Subcutaneous abdominal adipose tissue (tissue), 5 donors: ENCODE results near the gene THSD7A.
"Not testable (repeated sequence)": the region's sequence is repeated elsewhere in the genome, so short reads cannot be mapped to it uniquely, and the experiment has no call there.

Source experiments
- H3K27ac ChIP-seq: one replicate; pipeline ENCODE4 v1.7.0; 2013; ENCODE audit warnings: low read depth, mild to moderate bottlenecking, inconsistent platforms, low read length, moderate library complexity
- H3K27me3 ChIP-seq, 5 donors: one replicate each; pipeline ENCODE4 v1.7.0; 2013; ENCODE audit warnings: low read length in 5 of 5, inconsistent platforms in 1 of 5; ENCODE audit not compliant: control insufficient read depth in 5 of 5, insufficient read depth in 4 of 5
- H3K36me3 ChIP-seq, 5 donors: one replicate each; pipeline ENCODE4 v1.7.0; 2013; ENCODE audit warnings: low read length in 5 of 5; ENCODE audit not compliant: control insufficient read depth in 5 of 5, insufficient read depth in 5 of 5
- H3K4me1 ChIP-seq, 5 donors: one replicate each; pipeline ENCODE4 v1.7.0; 2013; ENCODE audit warnings: low read length in 5 of 5, mild to moderate bottlenecking in 3 of 5, moderate library complexity in 1 of 5; ENCODE audit not compliant: control insufficient read depth in 5 of 5, insufficient read depth in 5 of 5
- H3K4me3 ChIP-seq, 5 donors: one replicate each; pipeline ENCODE4 v1.7.0; 2013; ENCODE audit warnings: low read length in 5 of 5, low read depth in 1 of 5
- H3K9ac ChIP-seq, 5 donors: one replicate each; pipeline ENCODE4 v1.7.0; 2013; ENCODE audit warnings: low read length in 5 of 5, mild to moderate bottlenecking in 4 of 5, moderate library complexity in 3 of 5
- H3K9me3 ChIP-seq, 5 donors: one replicate each; pipeline ENCODE4 v1.7.0; 2013; ENCODE audit warnings: low read length in 5 of 5; ENCODE audit not compliant: control insufficient read depth in 5 of 5
- donor health status: healthy.
- donor health status: healthy.
- donor health status: healthy.
- donor health status: healthy.
- donor health status: healthy.

THSD7A gene

DNA sequence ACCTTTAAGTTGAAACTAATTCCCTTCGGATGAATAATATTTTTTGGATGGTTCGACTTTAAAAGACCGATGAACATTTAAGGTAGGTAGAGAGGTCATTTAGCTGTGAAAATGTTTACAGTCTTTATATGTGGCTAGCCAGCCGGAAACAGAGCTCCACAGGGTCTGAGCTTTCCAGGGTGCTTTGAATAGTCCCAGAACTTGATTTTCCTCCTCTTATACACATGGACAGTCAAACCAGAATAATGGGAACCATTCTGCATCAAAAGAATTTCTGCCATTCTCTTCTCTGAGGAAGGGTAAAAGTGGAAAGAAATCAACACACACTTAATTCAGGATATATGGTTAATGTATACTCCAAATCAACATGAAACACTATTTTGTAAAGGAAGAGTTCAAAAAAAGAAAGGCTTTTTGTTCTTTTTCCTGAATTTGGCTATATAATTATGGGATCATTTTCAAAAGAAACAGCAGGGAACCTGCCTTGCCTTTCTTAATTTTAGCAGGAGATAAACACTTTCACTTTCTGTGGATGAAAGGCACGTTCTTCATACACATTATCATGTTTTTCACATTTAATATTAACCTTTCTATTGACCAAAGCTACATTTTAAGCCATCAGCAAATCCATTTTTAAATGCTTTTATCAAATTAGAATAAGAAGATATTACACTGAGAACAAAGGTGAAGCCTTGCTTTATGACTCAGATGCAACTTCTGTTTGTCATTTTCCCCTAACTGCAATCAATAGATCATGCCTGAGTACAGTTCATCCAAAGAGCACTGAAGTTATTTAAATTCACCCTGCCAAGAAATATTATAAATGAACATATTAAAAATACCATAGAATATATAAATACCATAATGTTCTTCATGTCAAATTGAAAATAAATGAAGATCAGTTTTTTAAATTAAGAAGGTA lies 307.3 kb downstream of the THSD7A start:
- H3K36me3 ChIP-seq, result no peaks in the 10 kb centered on the region
- H3K27ac ChIP-seq, result peak overlapping the region; percentile 27
- H3K27me3 ChIP-seq, result no peaks in the 10 kb centered on the region
- H3K9me3 ChIP-seq, result no peaks in the 10 kb centered on the region
- H3K9ac ChIP-seq, result no peak overlapping the region
- no peaks in the 10 kb centered on the region for H3K4me1 ChIP-seq
- H3K4me3 ChIP-seq, result peak overlapping the region in 2 of 5 donors; percentile 32 to 37

DNA sequence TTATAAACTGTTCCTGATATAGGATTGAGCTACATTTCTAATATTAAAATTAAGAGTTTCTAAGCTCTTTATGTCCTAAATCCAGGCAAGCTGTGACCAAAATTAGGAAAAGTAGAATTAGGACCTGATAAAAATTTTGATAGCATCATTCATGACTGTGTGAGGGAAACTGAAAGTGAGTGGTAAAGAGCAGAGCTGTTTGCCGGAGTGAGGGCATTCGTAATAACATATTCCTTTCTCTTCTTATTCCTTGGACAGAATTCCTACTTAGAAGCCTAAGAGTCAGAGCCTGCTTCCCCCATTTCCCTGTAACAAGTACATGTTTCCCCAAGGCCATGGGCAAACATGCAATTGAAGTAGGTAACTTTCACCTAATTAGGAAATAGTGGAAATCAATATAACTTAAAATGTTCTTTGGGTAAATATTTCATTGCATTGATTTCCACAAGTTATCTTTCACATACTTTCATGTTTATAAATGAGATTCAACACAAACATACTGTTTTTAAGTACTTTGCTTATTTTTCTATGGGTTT lies 310.0 kb downstream of the THSD7A start:
- peak overlapping the region; percentile 31 for H3K27ac ChIP-seq

GRCh38 chr7:11517853-11518252 lies 314.1 kb downstream of the THSD7A start:
- no peak overlapping the region for H3K9ac ChIP-seq
- H3K27ac ChIP-seq, result no peak overlapping the region
- no peaks in the 10 kb centered on the region for H3K27me3 ChIP-seq
- H3K9me3 ChIP-seq, result no peaks in the 10 kb centered on the region
- H3K36me3 ChIP-seq, result no peaks in the 10 kb centered on the region
- no peaks in the 10 kb centered on the region for H3K4me1 ChIP-seq
- no peak overlapping the region for H3K4me3 ChIP-seq

More for the DNA sequence above, 310.0 kb downstream of the THSD7A start:
- not testable (repeated sequence) for H3K27me3 ChIP-seq, H3K9me3 ChIP-seq, H3K9ac ChIP-seq, H3K36me3 ChIP-seq, H3K4me1 ChIP-seq
- H3K4me3 ChIP-seq, result peak overlapping the region in 4 of 5 donors; percentile 19 to 45 (median 38)

GRCh38 chr7:11516328-11516727 lies 315.7 kb downstream of the THSD7A start:
- Histone ChIP-seq H3K27ac (no peak overlapping the region), H3K27me3 (no peaks in the 10 kb centered on the region), H3K4me1 (no peaks in the 10 kb centered on the region), H3K4me3 (no peak overlapping the region), H3K9me3 (no peaks in the 10 kb centered on the region), H3K9ac (no peak overlapping the region), H3K36me3 (no peaks in the 10 kb centered on the region)

- H3K36me3 ChIP-seq, result no peaks in the 10 kb centered on the region
- H3K9me3 ChIP-seq, result no peaks in the 10 kb centered on the region
- no peak overlapping the region for H3K9ac ChIP-seq
- H3K4me1 ChIP-seq, result no peaks in the 10 kb centered on the region
- no peak overlapping the region for H3K4me3 ChIP-seq
- no peak overlapping the region for H3K27ac ChIP-seq
- no peaks in the 10 kb centered on the region for H3K27me3 ChIP-seq
Measured at GRCh38 chr7:11513460-11513859, 318.5 kb downstream of the THSD7A start.

GRCh38 chr7:11507929-11508328 lies 324.1 kb downstream of the THSD7A start:
- Histone ChIP-seq H3K4me1 (no peaks in the 10 kb centered on the region), H3K9me3 (peaks cover 0 to 8% (median 6%) of the 10 kb centered on the region in 5 donors), H3K9ac (no peak overlapping the region), H3K27ac (no peak overlapping the region), H3K36me3 (no peaks in the 10 kb centered on the region), H3K4me3 (no peak overlapping the region), H3K27me3 (no peaks in the 10 kb centered on the region)

GRCh38 chr7:11506417-11506816 lies 325.6 kb downstream of the THSD7A start:
- Histone ChIP-seq H3K27ac (no peak overlapping the region), H3K9ac (no peak overlapping the region), H3K9me3 (peaks cover 0 to 16% (median 9%) of the 10 kb centered on the region in 5 donors), H3K4me3 (no peak overlapping the region), H3K27me3 (no peaks in the 10 kb centered on the region), H3K4me1 (no peaks in the 10 kb centered on the region), H3K36me3 (no peaks in the 10 kb centered on the region)

GRCh38 chr7:11505471-11505985 lies 326.5 kb downstream of the THSD7A start:
- H3K36me3 ChIP-seq, result no peaks in the 10 kb centered on the region
- no peaks in the 10 kb centered on the region for H3K4me1 ChIP-seq
- no peak overlapping the region for H3K27ac ChIP-seq
- no peaks in the 10 kb centered on the region for H3K27me3 ChIP-seq
- H3K9ac ChIP-seq, result no peak overlapping the region
- peaks cover 0 to 21% (median 14%) of the 10 kb centered on the region in 5 donors for H3K9me3 ChIP-seq
- no peak overlapping the region for H3K4me3 ChIP-seq

DNA sequence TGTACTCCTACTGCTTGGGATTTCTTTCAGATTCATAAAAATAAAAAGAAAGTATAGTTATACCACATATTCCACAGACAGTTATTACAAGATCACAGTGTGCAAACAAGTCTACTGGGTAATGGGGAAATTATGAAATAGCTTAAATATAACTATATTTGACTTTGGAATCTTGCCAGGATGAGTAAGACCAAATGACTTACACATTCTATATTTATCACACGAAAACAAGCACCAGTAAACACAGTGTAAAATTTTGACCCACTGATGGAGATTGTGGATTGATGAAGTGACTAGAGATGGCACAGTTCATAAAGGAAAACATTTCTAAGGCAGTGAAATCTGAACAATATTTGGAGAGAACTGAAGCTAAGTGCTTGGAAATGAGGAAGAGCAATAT lies 339.7 kb downstream of the THSD7A start:
- Histone ChIP-seq H3K4me3 (no peak overlapping the region), H3K27me3 (no peaks in the 10 kb centered on the region), H3K36me3 (no peaks in the 10 kb centered on the region)

DNA sequence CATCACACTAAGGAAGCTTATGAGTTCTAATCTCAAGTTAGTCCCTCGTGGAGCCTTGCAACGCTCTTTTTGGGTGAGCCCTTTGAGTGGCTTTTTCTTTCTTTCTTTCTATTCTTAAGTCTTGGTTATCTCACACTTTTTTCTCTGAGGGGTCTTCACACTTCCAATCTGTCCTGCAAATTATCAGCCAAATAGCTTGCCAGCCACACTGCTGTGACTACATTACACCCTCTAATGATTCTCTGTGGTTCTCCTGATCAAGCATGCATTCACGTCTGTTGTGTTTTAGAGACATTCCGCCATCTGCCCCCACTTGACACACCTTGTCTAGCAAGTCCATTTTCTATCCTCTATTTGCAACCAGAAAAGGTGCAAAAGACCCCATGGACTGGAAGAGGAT lies 340.2 kb downstream of the THSD7A start:
- Histone ChIP-seq H3K9ac (no peak overlapping the region), H3K9me3 (no peaks in the 10 kb centered on the region), H3K27ac (no peak overlapping the region), H3K4me3 (no peak overlapping the region), H3K27me3 (no peaks in the 10 kb centered on the region), H3K36me3 (no peaks in the 10 kb centered on the region), H3K4me1 (peaks cover 0 to 2% (median 0%) of the 10 kb centered on the region in 5 donors)

More for the DNA sequence above, 339.7 kb downstream of the THSD7A start:
- no peaks in the 10 kb centered on the region for H3K9me3 ChIP-seq
- no peak overlapping the region for H3K27ac ChIP-seq
- H3K9ac ChIP-seq, result no peak overlapping the region
- peaks cover 0 to 2% (median 0%) of the 10 kb centered on the region in 5 donors for H3K4me1 ChIP-seq
